ENCODE results near the gene CDH12.
"Not testable (repeated sequence)": the region's sequence is repeated elsewhere in the genome, so short reads cannot be mapped to it uniquely, and the experiment has no call there.

The CDH12 gene

DNA sequence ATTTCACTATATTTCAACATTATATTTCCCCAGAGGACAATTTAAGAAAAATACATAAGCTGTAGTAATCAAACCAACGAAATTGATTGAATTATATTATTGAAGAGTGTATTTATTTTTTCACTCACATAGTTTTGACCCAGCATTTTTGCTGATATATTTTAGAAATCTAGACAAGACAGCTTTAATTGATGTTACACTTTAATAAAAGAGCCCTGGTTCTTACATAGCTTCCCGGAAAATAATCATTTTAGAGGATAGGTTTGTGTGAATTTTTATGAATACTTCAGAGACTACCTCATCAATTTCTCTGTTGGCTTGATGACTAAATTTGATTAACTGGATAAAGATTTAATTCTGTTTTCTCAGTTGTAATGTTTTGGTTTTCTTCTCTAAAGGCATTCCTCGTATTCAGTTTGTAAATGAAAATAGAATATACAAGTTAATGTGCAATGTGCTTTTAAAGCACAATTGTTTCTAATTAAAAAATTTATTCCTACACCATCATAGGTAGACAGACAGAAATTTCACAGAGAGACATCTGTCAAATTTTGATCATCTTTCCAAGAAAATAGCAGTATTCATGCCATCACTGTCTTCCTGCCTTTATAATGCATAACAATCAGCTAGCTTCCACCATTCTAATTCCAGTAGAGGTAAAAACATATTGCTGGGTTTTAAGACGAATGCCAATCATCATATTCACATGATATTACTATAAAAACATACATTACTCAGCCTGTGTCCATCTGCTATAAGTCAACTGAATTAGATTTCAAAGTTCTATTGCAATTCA, 441.4 kb downstream of the CDH12 start:
- DNase-seq = no peak

DNA sequence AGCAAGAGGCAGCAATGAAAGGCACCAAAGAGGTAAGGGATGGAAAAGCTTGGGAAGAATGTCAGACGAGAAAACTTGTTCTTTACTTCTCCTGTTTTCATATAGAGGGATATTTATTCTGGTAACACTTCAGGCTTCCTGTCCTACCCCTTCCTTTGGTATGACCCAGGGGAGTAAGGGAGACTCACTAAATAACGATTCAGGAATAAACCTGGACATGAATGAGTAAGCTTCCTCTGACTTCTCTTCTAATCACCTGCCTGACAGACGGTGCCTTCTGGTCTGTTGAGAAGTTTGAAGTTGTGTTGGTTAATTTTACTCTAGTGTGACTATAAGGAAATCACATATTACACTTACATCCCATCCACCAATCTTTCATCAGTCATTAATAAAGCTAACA, 461.2 kb downstream of the CDH12 start:
- no peak for DNase-seq

DNA sequence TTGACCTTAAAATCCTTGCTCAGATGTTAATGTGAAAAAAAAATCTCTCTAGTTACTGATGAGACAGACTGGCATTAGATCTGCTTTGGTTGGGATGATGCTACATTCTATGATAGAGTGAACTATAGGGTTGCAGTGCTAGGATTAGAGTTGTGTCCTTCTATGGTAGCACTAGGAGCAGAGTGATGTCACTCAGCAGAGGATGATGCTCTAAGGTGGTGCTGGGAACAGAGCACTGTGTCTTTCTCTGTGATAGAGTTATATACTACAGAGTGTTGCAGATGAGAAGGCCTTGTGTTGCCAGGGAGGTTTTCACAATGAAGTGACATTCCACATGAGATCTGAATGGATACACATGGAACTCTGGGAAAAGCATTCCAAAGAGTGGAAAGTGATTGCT, 462.3 kb downstream of the CDH12 start:
- no peak for DNase-seq

DNA sequence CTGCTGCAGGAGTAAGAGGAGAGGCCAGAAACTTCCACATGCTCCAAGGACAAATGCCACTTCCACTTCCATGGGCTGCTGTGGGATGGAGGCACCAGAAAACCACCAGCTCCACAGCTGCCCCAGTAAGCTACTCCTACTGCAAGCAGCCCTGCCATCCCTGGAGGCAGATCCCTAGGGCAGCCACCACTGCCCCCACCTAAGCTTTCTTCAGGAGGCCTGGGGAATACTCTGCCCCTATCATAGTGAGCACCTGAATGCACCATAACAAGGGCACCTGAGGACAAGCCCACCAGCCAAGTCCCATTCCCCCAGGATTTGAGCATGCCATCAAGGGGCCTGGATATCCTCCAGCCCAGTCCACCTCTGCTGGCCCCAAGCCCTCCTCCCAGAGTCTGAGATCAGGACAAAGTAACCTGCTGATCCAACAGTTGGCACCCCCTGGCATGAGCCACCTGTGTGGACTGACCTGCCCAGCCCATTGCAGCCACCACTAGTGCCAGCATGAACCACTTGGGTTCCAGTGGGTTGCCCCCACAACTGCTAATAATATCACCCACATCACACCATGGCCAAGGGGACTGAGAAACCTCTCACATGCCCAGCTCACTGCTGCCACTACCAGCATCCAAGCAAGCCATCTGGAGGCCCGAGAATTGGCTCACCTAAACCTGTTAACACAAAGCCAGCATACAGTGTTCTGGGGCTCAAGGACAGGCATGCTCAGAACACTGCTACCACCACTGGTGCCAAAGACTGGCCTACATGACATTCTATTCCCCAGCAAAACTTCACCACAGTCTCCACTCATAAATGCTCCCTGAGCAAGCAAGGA, 480.1 kb downstream of the CDH12 start:
- DNase-seq = no peak

DNA sequence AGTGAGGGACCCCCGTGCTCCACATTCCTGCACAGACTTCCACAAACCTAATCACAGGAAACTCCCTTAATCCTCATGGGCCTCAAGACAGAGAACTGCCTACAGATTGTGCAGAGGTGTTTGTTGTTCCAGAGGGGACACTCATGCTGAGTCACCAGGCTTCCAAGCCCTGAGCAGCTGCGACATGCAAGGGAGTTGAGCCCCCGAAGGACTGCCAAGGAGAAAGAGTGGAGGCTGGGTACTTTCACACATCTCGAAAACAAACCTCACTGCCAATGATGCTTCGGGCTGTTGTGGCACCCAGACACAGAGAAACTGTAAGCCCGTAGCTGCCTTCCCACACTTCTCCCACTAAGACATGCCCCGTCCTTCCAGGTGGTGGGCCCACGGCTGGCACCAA, 480.8 kb downstream of the CDH12 start:
- DNase-seq = no peak

DNA sequence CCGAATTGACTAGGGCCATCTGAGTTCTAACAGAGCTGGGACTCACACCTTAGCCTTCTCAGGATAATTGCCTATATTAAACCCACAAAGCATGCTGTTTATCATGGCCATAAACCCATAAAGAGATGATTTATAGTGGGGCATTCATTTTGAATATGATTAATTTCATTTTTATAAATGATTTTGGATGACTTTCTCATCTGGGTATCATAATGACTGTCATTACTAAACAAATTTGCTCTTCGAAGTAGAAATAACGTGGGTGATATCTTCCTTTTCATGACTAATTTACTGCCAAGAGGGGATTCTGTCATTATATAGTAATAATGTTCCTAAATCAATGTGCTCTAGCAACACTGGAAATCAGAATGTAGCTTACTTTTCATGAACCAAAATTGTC, 498.2 kb downstream of the CDH12 start:
- no peak for DNase-seq

DNA sequence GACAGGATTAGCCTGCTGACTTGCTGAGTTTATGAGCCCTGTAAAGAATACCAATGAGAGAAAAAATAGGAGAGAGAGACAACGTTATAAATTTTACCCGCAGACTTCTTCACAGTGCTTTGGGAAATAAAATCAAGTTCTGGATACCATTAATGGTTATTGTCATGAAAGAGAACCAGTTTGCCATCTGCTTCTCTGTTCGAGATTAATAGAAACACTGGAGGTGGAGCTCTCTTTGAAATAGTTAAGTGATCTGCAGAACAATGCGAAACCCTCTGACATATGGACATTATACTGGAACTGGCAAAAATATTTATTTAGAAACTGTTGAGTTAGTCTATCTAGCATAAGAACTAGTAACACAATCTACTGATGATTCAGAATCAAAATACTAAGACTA, 500.7 kb downstream of the CDH12 start:
- DNase-seq = no peak

DNA sequence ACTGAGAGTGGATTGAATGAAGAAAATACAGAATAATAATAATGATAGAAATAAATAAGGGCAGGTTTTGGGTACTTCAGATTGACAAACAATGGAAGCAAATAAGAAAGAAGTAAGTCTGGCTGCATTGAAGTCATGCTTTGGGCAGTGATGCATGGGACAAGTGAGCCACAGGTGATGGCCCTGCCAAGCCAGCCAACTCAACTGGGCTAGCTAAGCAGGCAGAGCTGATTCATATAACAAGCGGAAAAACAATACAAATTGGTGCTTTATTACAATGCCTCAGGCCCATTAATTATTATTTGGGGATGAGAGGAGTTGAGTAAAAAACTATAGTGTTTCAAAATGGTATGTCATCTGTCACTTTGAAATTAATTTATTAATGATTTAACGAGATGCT, 502.0 kb downstream of the CDH12 start:
- DNase-seq = no peak

DNA sequence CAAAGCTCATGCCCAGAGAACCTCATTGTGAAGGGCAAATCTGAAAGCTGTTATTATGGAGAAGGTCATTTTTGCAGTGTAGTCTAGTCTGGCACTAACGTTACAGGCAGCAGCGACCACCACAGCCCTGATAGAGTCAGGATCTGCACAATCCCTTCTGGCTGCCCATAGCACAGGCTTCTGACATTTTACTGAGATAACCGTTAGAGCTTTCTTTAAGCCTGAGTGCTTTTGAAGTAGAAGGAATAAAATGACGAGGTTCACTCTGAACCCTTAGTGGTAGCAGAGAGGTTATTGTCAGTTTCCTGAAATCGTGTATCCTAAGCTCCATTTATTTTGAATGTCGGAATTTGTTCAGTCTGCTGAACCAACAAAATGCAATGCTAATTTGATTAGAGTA, 505.1 kb downstream of the CDH12 start:
- no peak for DNase-seq

DNA sequence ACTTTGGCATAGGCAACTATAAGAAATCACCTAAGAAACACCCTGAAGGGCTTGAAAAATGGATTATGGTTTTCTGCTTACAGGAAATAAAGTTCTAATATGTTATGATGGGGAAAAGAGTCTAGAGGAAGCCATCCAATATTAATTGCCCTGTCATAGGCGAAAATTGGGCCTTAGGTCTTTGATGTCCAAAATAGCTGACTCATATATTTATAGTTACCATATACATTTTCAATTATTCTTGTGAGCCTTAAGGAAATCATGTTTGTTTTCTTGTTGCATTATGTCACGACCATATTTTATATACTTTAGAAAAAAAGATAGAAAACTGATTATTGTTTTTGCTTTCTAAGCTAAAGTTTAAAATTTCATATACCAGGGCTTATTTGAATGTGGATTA, 509.1 kb downstream of the CDH12 start:
- no peak for DNase-seq

DNA sequence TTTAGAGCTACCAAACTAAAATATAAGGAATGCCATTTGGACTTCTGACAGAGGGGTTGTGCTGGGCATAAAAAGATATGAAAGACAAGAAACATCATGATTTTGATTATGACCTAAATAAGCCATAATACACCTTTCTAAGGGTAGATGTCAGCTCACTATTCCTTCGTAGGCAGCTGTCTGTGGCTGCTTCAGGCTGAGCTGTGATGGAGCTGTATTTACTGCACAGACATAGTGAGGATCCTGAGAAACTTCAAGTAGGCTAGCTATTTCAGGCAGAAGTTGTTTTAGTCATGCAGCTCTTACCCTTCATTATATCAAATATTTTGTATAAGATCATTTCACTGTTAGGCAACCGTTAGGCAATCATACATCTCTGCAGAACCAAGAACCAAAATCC, 511.7 kb downstream of the CDH12 start:
- no peak for DNase-seq

DNA sequence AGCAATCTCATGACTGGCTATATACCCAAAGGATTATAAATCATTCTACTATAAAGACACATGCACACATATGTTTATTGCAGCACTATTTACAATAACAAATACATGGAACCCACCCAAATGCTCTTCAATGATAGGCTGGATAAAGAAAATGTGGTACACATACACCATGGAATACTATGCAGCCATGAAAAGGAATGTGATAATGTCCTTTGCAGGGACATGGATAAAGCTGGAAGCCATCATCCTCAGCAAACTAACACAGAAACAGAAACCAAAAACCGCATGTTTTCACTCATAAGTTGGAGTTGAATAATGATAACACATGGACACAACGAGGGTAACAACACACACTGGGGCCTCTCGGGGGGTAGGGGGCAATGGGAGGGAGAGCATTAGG, 520.2 kb downstream of the CDH12 start:
- not testable (repeated sequence) for DNase-seq

DNA sequence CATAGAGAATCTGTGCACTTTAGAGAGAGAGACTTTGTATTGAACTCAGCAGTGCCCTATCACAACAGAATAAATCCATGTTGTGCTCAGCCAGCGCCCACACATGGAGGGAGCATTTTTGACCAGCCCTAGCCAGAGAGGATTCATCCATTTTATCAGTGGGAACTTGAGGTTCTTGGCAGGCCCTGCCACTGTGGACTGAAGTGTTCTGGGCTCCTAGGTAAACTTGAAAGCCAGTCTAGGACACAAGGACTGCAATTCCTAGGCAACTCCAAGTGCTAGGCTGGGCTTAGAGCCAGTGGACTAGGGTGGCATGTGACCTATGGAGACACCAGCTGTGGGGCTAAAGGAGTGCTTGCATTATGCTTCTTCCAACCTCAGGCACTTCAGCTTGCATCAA, 523.5 kb downstream of the CDH12 start:
- DNase-seq = no peak

DNA sequence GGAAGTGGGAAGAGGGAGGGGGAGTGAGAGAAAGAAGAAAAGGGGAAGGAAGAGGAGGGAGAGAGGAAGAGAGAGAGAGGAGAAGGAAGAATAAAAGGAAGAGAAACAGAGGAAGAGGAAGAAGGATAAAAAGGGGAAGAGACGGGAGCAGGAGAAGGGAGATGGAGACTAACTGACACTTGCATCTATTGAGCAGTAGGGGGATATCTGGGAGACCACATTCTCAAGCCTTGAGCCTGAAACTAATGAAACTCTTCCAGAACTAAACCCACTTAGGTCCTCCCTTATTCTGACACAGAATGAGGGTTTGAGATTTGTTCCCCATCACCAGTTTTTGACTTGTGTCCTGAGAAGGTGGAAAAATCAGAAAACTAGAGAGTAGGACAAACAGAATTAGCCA, 533.3 kb downstream of the CDH12 start:
- DNase-seq = no peak

DNA sequence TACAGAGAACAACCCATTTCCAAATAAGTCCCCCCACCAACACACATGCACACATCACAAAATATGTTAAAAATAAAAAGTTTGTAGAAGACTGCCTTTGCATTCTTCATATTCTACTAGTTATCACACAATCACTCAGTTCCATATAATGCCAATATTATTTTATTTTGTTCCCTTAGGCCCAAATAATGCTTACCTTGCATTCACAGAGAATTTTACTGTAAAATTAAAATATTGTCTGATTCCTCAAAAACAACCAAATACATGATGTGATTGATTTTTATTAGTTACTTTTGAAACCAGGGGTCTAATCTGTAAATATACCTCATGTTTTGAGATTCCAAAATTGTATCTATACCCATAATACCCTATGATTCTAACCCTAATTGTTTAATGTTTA, 536.9 kb downstream of the CDH12 start:
- DNase-seq = no peak

DNA sequence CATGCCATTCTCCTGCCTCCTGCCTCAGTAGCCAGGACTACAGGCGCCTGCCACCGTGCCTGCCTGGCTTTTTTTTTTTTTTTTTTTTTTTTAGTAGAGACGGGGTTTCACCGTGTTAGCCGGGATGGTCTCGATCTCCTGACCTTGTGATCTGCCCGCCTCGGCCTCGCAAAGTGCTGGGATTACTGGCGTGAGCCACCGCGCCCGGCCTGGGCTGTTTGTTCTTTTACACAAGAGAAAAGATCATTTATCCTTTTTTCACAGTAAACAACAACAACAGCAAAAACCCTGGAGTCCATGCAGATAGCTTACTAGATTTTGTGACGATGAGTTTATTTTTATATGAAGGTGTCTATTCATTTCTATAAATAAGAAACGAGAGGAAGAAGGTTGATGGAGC, 538.1 kb downstream of the CDH12 start:
- not testable (repeated sequence) for DNase-seq

DNA sequence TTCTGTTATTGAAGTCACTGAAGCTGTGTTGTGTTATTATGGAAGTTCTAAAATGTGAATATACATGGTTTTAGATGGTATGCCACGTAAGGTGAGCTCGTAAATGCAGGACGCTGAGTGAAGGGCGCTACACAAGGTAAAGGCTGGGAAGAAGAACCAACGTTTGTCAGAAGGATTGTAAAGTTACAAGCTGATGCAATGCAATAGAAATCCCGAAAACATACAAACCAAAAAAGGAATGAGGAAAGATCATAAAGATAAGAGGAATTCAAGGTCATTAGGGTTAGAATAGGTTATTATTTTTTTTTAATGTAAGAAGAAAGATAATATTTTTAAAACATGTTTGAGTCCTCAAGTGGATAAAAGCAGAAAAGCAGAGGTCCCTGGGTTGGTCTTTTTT, 538.6 kb downstream of the CDH12 start:
- no peak for DNase-seq

DNA sequence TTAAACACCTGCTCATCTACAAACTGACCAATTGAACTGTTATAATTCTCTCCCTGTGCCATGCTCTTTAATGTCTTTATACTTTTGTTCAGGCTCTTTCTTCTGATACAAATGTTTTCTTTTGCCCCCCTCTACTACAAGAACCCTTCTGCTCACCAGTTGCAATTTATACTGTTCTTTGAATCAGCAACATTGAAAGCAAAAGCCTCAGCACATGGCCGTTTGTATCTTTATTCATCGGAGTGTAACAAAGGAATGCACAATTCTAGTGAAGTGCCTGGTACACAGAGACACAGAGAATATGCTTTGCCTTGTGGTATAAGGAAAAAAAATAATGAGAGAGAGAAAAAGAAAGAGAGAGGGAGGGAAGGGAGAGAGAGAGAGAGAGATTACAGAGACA, 547.1 kb downstream of the CDH12 start:
- no peak for DNase-seq

DNA sequence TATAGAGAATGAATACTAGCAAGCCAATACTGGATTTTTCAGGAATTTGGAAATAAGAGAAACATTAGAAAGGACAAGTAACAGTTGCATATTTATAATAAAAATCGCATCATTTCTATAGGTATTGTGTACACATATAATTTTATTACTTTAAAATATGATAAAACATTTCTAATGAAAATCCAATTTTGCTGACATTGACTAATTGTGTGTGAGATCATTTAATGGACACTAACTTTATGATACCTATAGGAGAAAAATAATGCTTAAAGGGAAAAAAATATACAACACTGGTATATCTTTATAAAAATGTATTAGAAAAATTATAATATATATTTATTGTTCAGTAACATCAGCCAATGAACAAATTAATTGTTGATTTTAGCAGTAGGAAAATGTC, 557.3 kb downstream of the CDH12 start:
- DNase-seq = no peak

DNA sequence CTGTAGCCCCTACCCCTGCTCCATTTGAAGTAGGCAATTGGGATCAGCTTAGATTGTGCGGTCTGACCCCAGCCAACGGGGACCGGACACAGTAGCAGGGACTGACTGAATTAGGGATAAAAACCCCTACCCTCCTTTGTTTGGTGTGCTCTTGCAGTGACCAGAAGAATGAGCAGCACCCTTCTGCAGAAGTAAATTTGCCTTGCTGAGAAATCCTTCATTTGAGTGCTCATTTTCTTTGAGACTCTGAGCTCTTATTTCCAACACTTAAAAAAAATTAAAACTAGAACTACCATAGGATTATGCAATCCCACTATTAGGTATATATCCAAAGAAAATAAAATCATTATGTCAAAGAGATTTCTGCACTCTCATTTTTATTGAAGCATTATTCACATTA, 560.0 kb downstream of the CDH12 start:
- no peak for DNase-seq

DNA sequence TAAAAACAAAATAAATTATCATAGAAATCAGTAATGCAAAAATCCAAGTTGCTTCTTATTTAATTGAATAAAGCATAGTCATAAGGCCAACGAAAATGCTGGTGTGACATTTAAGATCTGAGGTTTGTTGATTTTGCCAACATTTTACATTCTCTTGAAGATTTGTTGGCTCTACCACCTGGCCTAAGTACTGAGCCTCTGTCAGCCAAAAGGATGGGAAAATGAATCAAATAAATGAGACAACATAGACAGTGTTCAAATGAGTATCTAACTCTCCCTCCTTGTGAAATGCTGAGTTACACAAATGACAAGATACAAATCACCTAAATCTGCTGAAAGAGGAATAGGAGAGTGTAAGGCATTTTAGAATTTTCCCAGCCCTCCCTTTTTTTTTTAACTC, 575.0 kb downstream of the CDH12 start:
- DNase-seq = no peak

DNA sequence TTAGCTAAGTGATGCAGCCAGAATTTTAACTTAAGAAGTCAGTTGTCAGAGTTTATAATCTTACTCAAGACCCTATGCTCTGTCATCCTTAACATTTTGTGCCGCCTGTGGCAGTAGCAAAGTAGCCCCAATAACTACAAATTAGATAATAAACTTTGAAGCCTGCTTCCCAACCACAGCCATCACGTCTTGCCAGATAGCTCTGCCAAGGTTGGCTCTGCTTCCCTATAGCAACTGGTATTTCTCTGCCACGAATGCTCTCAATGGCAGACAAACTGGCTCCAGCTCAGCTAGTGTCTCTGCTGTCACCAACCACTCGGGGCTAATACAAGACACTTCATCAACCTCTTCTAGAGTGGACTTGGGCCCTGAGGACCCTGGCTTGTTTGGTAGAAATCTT, 576.1 kb downstream of the CDH12 start:
- no peak for DNase-seq

DNA sequence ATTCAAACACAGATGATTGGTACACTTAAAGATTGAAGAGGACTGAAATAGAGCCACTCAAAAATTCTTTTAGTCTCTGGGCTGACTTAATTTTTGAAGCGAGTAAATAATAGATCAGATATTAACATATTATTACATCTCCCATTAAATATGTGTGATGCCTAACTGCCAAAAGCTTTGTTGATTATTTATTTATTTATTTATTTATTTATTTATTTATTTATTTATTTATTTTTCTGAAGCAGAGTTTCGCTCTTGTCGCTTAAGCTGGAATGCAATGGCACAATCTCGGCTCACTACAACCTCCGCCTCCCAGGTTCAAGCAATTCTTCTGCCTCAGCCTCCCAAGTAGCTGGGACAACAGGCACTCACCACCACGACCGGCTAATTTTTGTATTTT, 587.3 kb downstream of the CDH12 start:
- DNase-seq = not testable (repeated sequence)

DNA sequence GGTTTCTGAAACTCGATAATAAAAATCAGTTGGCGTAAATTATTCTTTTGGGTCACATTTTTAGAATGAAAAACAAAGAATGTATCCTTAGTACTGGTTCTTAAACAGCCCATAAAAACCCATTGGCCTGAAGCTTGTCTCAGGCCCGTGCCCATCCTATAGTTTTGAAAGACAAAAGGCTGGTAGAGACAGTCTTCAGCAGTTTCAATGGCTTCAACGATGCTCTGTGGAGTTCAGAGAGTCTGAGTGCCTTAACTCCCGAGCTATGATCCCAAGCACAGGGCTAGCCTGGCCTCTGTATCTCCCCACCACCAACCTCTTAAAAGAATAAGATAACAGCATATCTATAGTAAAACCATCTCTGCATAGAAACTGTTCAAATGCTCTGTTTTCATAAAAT, 595.0 kb downstream of the CDH12 start:
- no peak for DNase-seq

DNA sequence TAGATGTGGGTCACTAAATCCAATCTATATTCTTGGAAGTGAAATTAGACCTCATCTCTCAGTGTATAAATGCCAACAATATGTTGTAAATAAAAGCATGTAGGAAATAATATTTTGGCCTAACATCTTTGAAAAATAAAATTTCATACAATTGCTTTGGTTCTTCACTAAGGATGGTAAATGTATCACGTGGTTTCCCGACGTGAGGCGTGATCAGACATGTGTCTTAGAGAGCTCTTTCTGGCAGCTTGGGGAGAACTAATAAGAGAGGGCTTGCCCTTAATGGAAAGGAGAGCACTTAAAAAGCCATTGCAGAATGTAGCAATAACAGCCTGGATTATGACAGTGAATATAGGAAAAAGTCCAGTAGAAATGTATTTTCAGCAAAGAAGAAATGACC, 602.6 kb downstream of the CDH12 start:
- DNase-seq = no peak
